GM23338 (cell line): ENCODE results near the gene PHLDB2. TPM values are rescaled to one million over a fixed set of nuclear protein-coding genes. Genes with fewer than 3 reads are reported as not detected.

Source experiments
- ATAC-seq: fragments of 200-7000 bp; cut with Tn5 transposase; 3 replicates; pipeline ENCODE4 v1.9.1; 2020
- DNase-seq: peaks from one replicate; pipeline ENCODE4 v3.0.0-alpha.2; 2015; ENCODE audit warnings: low spot score
- H2AFZ ChIP-seq: fragments of 200-600 bp; sonication (generic); 2 replicates; pipeline ENCODE4 v1.8.0; 2016; ENCODE audit warnings: antibody characterized with exemption, mild to moderate bottlenecking, moderate library complexity
- H3F3A ChIP-seq: fragments of 200-600 bp; sonication (generic); replicated peaks from 2 replicates; pipeline ENCODE4 v1.8.0; 2017; ENCODE audit warnings: antibody characterized with exemption, mixed run types, low read depth
- H3K27ac ChIP-seq: fragments of 200-600 bp; sonication (generic); 2 replicates; pipeline ENCODE4 v1.6.1; 2016; ENCODE audit warnings: low read depth
- H3K27me3 ChIP-seq: fragments of 200-600 bp; sonication (generic); 2 replicates; pipeline ENCODE4 v1.8.0; 2016; ENCODE audit warnings: mild to moderate bottlenecking, mixed run types, moderate library complexity; ENCODE audit not compliant: insufficient read depth
- H3K36me3 ChIP-seq: fragments of 200-600 bp; sonication (generic); 2 replicates; pipeline ENCODE4 v1.8.0; 2016; ENCODE audit warnings: mild to moderate bottlenecking; ENCODE audit not compliant: insufficient read depth
- H3K4me1 ChIP-seq: fragments of 200-600 bp; sonication (generic); 2 replicates; pipeline ENCODE4 v1.8.0; 2016; ENCODE audit warnings: mild to moderate bottlenecking, moderate library complexity; ENCODE audit not compliant: insufficient read depth
- H3K4me2 ChIP-seq: fragments of 200-600 bp; sonication (generic); 2 replicates; pipeline ENCODE4 v1.7.1; 2017; ENCODE audit warnings: mixed run types
- H3K4me3 ChIP-seq: fragments of 200-600 bp; sonication (generic); 2 replicates; pipeline ENCODE4 v1.6.1; 2016; ENCODE audit warnings: mixed run types
- H3K79me2 ChIP-seq: fragments of 200-600 bp; sonication (generic); replicated peaks from 2 replicates; pipeline ENCODE4 v1.8.0; 2017; ENCODE audit warnings: mild to moderate bottlenecking; ENCODE audit not compliant: insufficient read depth
- H3K9me2 ChIP-seq: fragments of 200-600 bp; sonication (generic); 2 replicates; pipeline ENCODE4 v1.8.0; 2017; ENCODE audit not compliant: insufficient read depth
- H4K20me1 ChIP-seq: fragments of 200-600 bp; sonication (generic); replicated peaks from 2 replicates; pipeline ENCODE4 v1.8.0; 2017; ENCODE audit warnings: mild to moderate bottlenecking; ENCODE audit not compliant: insufficient read depth
- H3K27ac Mint-ChIP-seq: 2 replicates; pipeline ENCODE4 v1.8.0; 2020; ENCODE audit warnings: inconsistent platforms, mild to moderate bottlenecking, moderate library complexity, mixed read lengths
- H3K27me3 Mint-ChIP-seq: 3 replicates; pipeline ENCODE4 v1.8.0; 2022; ENCODE audit warnings: low read depth, mild to moderate bottlenecking, moderate library complexity, mixed read lengths, inconsistent platforms; ENCODE audit not compliant: insufficient read depth, poor library complexity
- H3K36me3 Mint-ChIP-seq: 3 replicates; pipeline ENCODE4 v1.8.0; 2021; ENCODE audit warnings: low read depth, mild to moderate bottlenecking, inconsistent platforms, moderate library complexity, mixed read lengths
- H3K4me1 Mint-ChIP-seq: 3 replicates; pipeline ENCODE4 v1.8.0; 2020; ENCODE audit warnings: mild to moderate bottlenecking, inconsistent platforms, mixed read lengths
- H3K4me3 Mint-ChIP-seq: 3 replicates; pipeline ENCODE4 v1.8.0; 2021; ENCODE audit warnings: moderate library complexity, mild to moderate bottlenecking, inconsistent platforms, mixed read lengths
- H3K9me3 Mint-ChIP-seq: 3 replicates; pipeline ENCODE4 v1.8.0; 2020; ENCODE audit warnings: moderate library complexity, mild to moderate bottlenecking, inconsistent platforms, mixed read lengths
- CREB1 ChIP-seq: fragments of 250-450 bp; sonication (Bioruptor Pico); IDR thresholded peaks from 2 replicates; pipeline ENCODE4 v1.5.0; 2020; ENCODE audit warnings: low read depth, mild to moderate bottlenecking, moderate library complexity
- EZH2phosphoT487 ChIP-seq: fragments of 200-600 bp; sonication (generic); IDR thresholded peaks from one replicate; pipeline ENCODE4 v1.8.1; 2018; ENCODE audit warnings: antibody characterized with exemption; ENCODE audit not compliant: unreplicated experiment
- NANOG ChIP-seq: IDR thresholded peaks from 2 replicates; pipeline ENCODE4 v1.6.1; 2016; ENCODE audit warnings: antibody characterized with exemption, borderline replicate concordance
- POLR2AphosphoS5 ChIP-seq: IDR thresholded peaks from 2 replicates; pipeline ENCODE4 v1.6.1; 2016; ENCODE audit warnings: antibody characterized with exemption, low read depth
- STAT1 ChIP-seq: IDR thresholded peaks from one replicate; pipeline ENCODE4 v1.6.1; 2016; ENCODE audit warnings: antibody characterized with exemption; ENCODE audit not compliant: unreplicated experiment
- ZNF114 ChIP-seq: fragments of 250-450 bp; sonication (Bioruptor Pico); IDR thresholded peaks from 2 replicates; pipeline ENCODE4 v1.5.0; 2020; ENCODE audit warnings: mild to moderate bottlenecking, moderate library complexity
- ZNF331 ChIP-seq: fragments of 250-450 bp; sonication (Bioruptor Pico); IDR thresholded peaks from 2 replicates; pipeline ENCODE4 v1.5.0; 2020; ENCODE audit warnings: low read depth, mild to moderate bottlenecking, moderate library complexity
- polyA plus RNA-seq: library from polyadenylated mRNA; unstranded; fragments of >200 nt; fragmentation: Nextera tagmentation; extraction: Ambion mirVana; gene quantifications from 2 replicates; pipeline ENCODE4 v1.2.1, GENCODE V29; 2016
- total RNA-seq: library from RNA; depleted of rRNA; stranded (reverse); fragments of >200 nt; shearing (Covaris generic); gene quantifications from 2 replicates; pipeline ENCODE4 v1.2.3, GENCODE V29; 2014
- TF ChIP-seq, protein P1 (sequence below): IDR thresholded peaks from 2 replicates; pipeline ENCODE4 v1.6.1; 2016; ENCODE audit warnings: antibody characterized with exemption
- TF ChIP-seq, protein P2 (sequence below), 2 experiments: fragments of 200-600 bp in 1 of 2; sonication (generic) in 1 of 2; conservative IDR thresholded peaks; 2 replicates each; pipeline versions ENCODE4 v1.5.1 to v1.6.1; 2016 to 2017; ENCODE audit warnings: antibody characterized with exemption in 2 of 2, low read depth in 2 of 2, mild to moderate bottlenecking in 2 of 2, moderate library complexity in 1 of 2

The PHLDB2 gene
- total and polyA plus RNA-seq, 2 experiments from 2014 or later = 19.5 to 33.7 TPM

DNA sequence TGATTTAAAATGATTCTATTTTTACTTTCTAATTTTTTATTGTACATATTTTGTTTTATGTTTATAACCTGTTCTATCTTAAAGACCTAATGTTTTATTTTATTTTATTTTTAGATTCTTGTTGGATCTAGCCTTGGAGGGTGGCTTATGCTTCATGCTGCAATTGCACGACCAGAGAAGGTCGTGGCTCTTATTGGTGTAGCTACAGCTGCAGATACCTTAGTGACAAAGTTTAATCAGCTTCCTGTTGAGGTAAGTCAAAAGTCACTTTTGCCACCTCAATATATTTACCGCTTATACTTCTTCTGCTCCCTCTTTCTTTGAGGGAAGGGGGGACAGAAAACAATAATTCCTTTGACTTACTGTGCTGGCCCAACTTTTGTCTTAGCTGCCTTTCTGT, 127.7 kb downstream of the PHLDB2 start:
- DNase-seq (no peak), ATAC-seq (no peak)
- Histone ChIP-seq H3K4me2 (no peak overlapping the region), H4K20me1 (no peaks in the 10 kb centered on the region; the same call in 1 of the 2 replicates), H3K27me3 (no peaks in the 10 kb centered on the region), H3K36me3 (no peaks in the 10 kb centered on the region), H3K4me1 (no peaks in the 10 kb centered on the region), H3K27ac (no peak overlapping the region), H3K4me3 (no peak overlapping the region), H2AFZ (no peak overlapping the region), H3K9me2 (no peaks in the 10 kb centered on the region), H3F3A (no peaks in the 10 kb centered on the region), H3K79me2 (peaks cover 8% of the 10 kb centered on the region; the same call in 1 of the 2 replicates)
- Mint-ChIP-seq H3K27me3 (no peaks in the 10 kb centered on the region), H3K36me3 (peaks cover 27% of the 10 kb centered on the region), H3K4me3 (no peak overlapping the region), H3K4me1 (no peaks in the 10 kb centered on the region), H3K9me3 (no peaks in the 10 kb centered on the region), H3K27ac (no peak overlapping the region)
- TF ChIP-seq, protein P1, sequence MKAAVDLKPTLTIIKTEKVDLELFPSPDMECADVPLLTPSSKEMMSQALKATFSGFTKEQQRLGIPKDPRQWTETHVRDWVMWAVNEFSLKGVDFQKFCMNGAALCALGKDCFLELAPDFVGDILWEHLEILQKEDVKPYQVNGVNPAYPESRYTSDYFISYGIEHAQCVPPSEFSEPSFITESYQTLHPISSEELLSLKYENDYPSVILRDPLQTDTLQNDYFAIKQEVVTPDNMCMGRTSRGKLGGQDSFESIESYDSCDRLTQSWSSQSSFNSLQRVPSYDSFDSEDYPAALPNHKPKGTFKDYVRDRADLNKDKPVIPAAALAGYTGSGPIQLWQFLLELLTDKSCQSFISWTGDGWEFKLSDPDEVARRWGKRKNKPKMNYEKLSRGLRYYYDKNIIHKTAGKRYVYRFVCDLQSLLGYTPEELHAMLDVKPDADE = no peak

DNA sequence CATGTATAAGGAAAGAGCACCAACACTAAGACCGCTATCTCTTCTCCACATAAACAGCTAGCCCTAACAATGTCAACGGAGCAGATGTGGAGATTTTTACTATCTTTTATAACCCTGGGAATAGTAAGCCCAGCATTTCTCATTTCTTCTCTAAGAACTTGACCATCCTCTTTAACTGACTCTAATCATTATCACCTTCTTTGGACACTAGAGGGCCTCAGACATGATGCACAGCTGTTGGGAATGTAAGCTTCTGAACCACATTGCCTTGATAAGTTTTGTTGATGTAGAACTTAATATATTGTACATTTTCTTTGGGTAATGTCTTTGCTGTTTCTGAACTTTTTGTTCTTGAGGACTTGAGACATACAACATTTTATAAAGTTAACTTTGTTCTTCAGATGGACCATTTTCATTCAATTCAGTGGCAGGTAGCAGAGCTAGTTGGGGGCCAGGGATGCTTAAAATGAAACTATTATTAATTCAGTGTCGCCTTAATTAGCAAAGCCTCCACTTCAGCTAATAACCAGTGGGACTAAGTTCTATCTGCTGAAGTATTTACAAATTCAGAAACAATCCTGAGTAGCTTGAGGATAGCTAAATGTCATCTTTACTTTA, 130.1 kb downstream of the PHLDB2 start:
- no peaks in the 10 kb centered on the region for H3K36me3 ChIP-seq
- H2AFZ ChIP-seq = no peak overlapping the region
- no peaks in the 10 kb centered on the region for H3K27me3 Mint-ChIP-seq
- peaks cover 5% of the 10 kb centered on the region; the same call in 2 of the 3 replicates for H3K4me1 Mint-ChIP-seq
- no peak overlapping the region for H3K27ac Mint-ChIP-seq
- H3F3A ChIP-seq = no peaks in the 10 kb centered on the region
- H3K79me2 ChIP-seq = no peaks in the 10 kb centered on the region
- DNase-seq = peak; percentile 74
- H3K9me2 ChIP-seq = no peaks in the 10 kb centered on the region
- H3K9me3 Mint-ChIP-seq = no peaks in the 10 kb centered on the region
- H3K4me2 ChIP-seq = no peak overlapping the region
- no peak overlapping the region for H3K4me3 Mint-ChIP-seq
- no peak overlapping the region for H3K4me3 ChIP-seq
- TF ChIP-seq NANOG = no peak
- TF ChIP-seq, protein P2, sequence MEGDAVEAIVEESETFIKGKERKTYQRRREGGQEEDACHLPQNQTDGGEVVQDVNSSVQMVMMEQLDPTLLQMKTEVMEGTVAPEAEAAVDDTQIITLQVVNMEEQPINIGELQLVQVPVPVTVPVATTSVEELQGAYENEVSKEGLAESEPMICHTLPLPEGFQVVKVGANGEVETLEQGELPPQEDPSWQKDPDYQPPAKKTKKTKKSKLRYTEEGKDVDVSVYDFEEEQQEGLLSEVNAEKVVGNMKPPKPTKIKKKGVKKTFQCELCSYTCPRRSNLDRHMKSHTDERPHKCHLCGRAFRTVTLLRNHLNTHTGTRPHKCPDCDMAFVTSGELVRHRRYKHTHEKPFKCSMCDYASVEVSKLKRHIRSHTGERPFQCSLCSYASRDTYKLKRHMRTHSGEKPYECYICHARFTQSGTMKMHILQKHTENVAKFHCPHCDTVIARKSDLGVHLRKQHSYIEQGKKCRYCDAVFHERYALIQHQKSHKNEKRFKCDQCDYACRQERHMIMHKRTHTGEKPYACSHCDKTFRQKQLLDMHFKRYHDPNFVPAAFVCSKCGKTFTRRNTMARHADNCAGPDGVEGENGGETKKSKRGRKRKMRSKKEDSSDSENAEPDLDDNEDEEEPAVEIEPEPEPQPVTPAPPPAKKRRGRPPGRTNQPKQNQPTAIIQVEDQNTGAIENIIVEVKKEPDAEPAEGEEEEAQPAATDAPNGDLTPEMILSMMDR (conservative IDR thresholded peaks at IDR 0.05; ENCODE audit: low read depth in 2 of 2) = peak; percentile 79 to 86
- peak; percentile 69 for ATAC-seq
- H4K20me1 ChIP-seq = no peaks in the 10 kb centered on the region
- no peaks in the 10 kb centered on the region for H3K27me3 ChIP-seq
- peaks cover 7% of the 10 kb centered on the region for H3K4me1 ChIP-seq
- no peak overlapping the region for H3K27ac ChIP-seq
- peaks cover 27% of the 10 kb centered on the region for H3K36me3 Mint-ChIP-seq

DNA sequence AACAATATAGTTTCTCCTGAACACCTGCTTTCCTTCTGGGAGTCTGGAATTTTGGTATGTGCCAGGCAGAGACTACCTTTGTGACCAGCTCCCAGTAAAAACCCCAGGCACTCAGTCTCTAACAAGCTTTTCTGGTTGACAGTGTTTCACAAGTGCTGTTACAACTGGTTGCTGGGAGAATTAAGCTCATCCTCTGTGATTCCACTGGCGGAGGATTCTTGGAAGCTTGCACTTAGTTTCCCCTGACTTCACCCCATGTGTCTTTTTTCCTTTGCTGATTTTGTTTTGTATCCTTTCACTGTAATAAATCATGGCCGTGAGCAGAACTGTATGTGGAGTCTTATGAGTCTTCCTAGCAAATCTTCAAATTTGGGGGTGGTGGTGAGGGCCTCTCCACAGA, 134.0 kb downstream of the PHLDB2 start:
- Mint-ChIP-seq H3K4me1 (peaks cover 8% of the 10 kb centered on the region; the same call in 2 of the 3 replicates), H3K4me3 (no peak overlapping the region), H3K27me3 (no peaks in the 10 kb centered on the region), H3K36me3 (peaks cover 5% of the 10 kb centered on the region; the same call in 2 of the 3 replicates), H3K9me3 (no peaks in the 10 kb centered on the region), H3K27ac (no peak overlapping the region)
- peaks cover 9% of the 10 kb centered on the region; the same call in 1 of the 2 replicates for H3K27me3 ChIP-seq
- no peak overlapping the region for H3K27ac ChIP-seq
- H3F3A ChIP-seq = no peaks in the 10 kb centered on the region
- ATAC-seq (no peak), DNase-seq (no peak)
- H3K79me2 ChIP-seq = no peaks in the 10 kb centered on the region
- no peak overlapping the region for H3K4me2 ChIP-seq
- no peaks in the 10 kb centered on the region for H3K36me3 ChIP-seq
- H3K9me2 ChIP-seq = no peaks in the 10 kb centered on the region
- peaks cover 7% of the 10 kb centered on the region for H3K4me1 ChIP-seq
- H4K20me1 ChIP-seq = no peaks in the 10 kb centered on the region
- H3K4me3 ChIP-seq = no peak overlapping the region
- no peak overlapping the region for H2AFZ ChIP-seq
- TF ChIP-seq STAT1 = no peak
- TF ChIP-seq, protein P1 = no peak
- TF ChIP-seq POLR2AphosphoS5 = no peak
- TF ChIP-seq EZH2phosphoT487 = no peak
- no peak for TF ChIP-seq NANOG
- TF ChIP-seq, protein P2 (conservative IDR thresholded peaks at IDR 0.05; ENCODE audit: low read depth in 2 of 2) = no peak
- no peak for TF ChIP-seq CREB1 (CRISPR knock-in tag)
- no peak for TF ChIP-seq ZNF331 (CRISPR knock-in tag)
- TF ChIP-seq ZNF114 (CRISPR knock-in tag) = no peak
